Panc1 (cell line): ENCODE measurements around the gene TNRC6C. TPM values are rescaled to one million over a fixed set of nuclear protein-coding genes. Genes with fewer than 3 reads are reported as not detected.

Experiments
- ATAC-seq: fragments of 200-7000 bp; cut with Tn5 transposase; 2 replicates; pipeline ENCODE4 v1.9.1; 2020; ENCODE audit warnings: mild to moderate bottlenecking, moderate library complexity
- BruUV-seq: library from RNA; stranded (reverse); fragments of 400-500 nt; replicated peaks from 2 replicates; lab custom pipeline; 2021; lab: Mats Ljungman, UMichigan
- CTCF ChIA-PET: fragments of 300-600 bp; sonication (Branson Sonifier 250); formaldehyde crosslinking; loops from one replicate; lab custom pipeline; 2022; ENCODE audit warnings: antibody characterized with exemption; lab: Charles Lee
- POLR2A ChIA-PET: fragments of 300-600 bp; sonication (Branson Sonifier 250); formaldehyde crosslinking; loops from one replicate; lab custom pipeline; 2022; ENCODE audit warnings: antibody characterized with exemption; lab: Charles Lee
- DNase-seq: peaks from one replicate; pipeline ENCODE4 v3.0.0-alpha.2; 2010; ENCODE audit warnings: low read depth, low spot score
- H3K27ac ChIP-seq: 2 replicates; pipeline ENCODE4 v1.5.1; 2011; ENCODE audit warnings: mild to moderate bottlenecking, low read length, inconsistent platforms
- H3K27me3 ChIP-seq: fragments of 200-500 bp; sonication (Bioruptor generic); 2 replicates; pipeline ENCODE4 v1.6.0; 2014; ENCODE audit warnings: low read length, inconsistent platforms; ENCODE audit not compliant: control insufficient read depth, insufficient read depth
- H3K36me3 ChIP-seq: fragments of 200-500 bp; sonication (Bioruptor generic); 2 replicates; pipeline ENCODE4 v1.5.1; 2014; ENCODE audit warnings: inconsistent platforms, mild to moderate bottlenecking, low read length, moderate library complexity; ENCODE audit not compliant: control insufficient read depth, insufficient read depth
- H3K4me1 ChIP-seq: 2 replicates; pipeline ENCODE4 v1.5.1; 2011; ENCODE audit warnings: inconsistent platforms, mild to moderate bottlenecking, low read length, moderate library complexity; ENCODE audit not compliant: control insufficient read depth, insufficient read depth
- H3K4me3 ChIP-seq, 2 experiments: 2 replicates each; pipeline ENCODE4 v1.5.1; 2011 to 2012; ENCODE audit warnings: low read depth in 2 of 2, low read length in 2 of 2, mild to moderate bottlenecking in 2 of 2, inconsistent platforms in 1 of 2, moderate library complexity in 1 of 2
- H3K9me3 ChIP-seq: fragments of 200-500 bp; sonication (Bioruptor generic); 2 replicates; pipeline ENCODE4 v1.5.1; 2014; ENCODE audit warnings: low read depth, mild to moderate bottlenecking, inconsistent platforms, low read length, moderate library complexity; ENCODE audit not compliant: control insufficient read depth, insufficient read depth
- CTCF ChIP-seq: fragments of 450-650 bp; IDR thresholded peaks from 2 replicates; pipeline ENCODE4 v1.5.1; 2017; ENCODE audit warnings: mild to moderate bottlenecking
- POLR2AphosphoS5 ChIP-seq: IDR thresholded peaks from 2 replicates; pipeline ENCODE4 v1.6.1; 2012; ENCODE audit warnings: mild to moderate bottlenecking, low read depth, low read length, moderate library complexity
- REST ChIP-seq, 2 experiments: IDR thresholded peaks; 2 replicates each; pipeline ENCODE4 v1.6.1; 2011 to 2012; ENCODE audit warnings: low read depth in 2 of 2, control low read depth in 1 of 2, low read length in 1 of 2, mild to moderate bottlenecking in 1 of 2, moderate library complexity in 1 of 2; ENCODE audit not compliant: insufficient read depth in 1 of 2
- SIN3A ChIP-seq: IDR thresholded peaks from 2 replicates; pipeline ENCODE4 v1.6.1; 2012; ENCODE audit warnings: low read depth, mild to moderate bottlenecking, low read length, moderate library complexity, borderline replicate concordance; ENCODE audit not compliant: insufficient read depth
- TCF7L2 ChIP-seq: IDR thresholded peaks from 2 replicates; pipeline ENCODE4 v1.6.1; 2011; ENCODE audit warnings: mild to moderate bottlenecking, low read depth, low read length, inconsistent platforms
- in situ Hi-C: cut with HindIII; loops from 2 replicates; pipeline ENCODE4 v1.10.0; 2016; ENCODE audit warnings: low sequenced_read_pairs, low pct_unique_long_range_greater_than_20kb
- intact Hi-C: fragments of 100-400 bp; cut with micrococcal nuclease; formaldehyde crosslinking; loops from one replicate; pipeline ENCODE4 v1.10.0; 2022; ENCODE audit not compliant: unreplicated experiment
- total RNA-seq: library from RNA; stranded (reverse); gene quantifications from one replicate; pipeline ENCODE4 v1.2.1, GENCODE V29; 2021; ENCODE audit not compliant: unreplicated experiment

TNRC6C gene
- total RNA-seq, 1 experiment from 2014 or later: 10.1 TPM

DNA sequence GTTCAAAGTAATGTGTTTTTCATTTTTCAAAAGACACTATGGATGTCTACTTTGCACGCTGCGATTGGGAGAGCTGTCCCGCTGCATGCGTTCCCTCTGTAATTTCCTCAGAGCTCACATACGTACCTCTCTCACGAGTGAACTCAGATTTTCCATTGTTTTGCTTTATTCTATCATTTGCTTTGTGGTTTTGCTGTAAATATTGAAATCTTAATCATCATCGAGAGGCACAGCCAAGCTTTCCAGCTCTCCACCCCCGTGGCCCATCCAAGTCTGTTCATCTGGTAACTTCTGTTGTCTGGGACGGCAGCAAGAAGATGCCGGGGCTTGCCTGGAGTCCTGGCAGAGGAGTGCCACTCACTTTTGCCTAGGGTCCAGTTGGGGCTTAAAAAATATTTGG lies 149.0 kb downstream of the TNRC6C start:
- ChIA-PET POLR2A (interaction anchor here (0.5 kb wide), 1 partner anchor 13 kb away, joined by 13 read pairs; no protein-coding TSS in a partner anchor), CTCF (no interaction called here)
- TF ChIP-seq TCF7L2 (no peak), POLR2AphosphoS5 (no peak), CTCF (no peak), SIN3A (no peak), REST (IDR thresholded peaks at IDR 0.05; ENCODE audit: insufficient read depth in 1 of 2, low read depth in 2 of 2, low read length in 1 of 2) (no peak)
- intact Hi-C loops: no loop called here
- Histone ChIP-seq H3K36me3 (no peaks in the 10 kb centered on the region), H3K4me1 (no peaks in the 10 kb centered on the region), H3K4me3 (no peak overlapping the region), H3K27me3 (no peaks in the 10 kb centered on the region), H3K9me3 (no peaks in the 10 kb centered on the region), H3K27ac (no peak overlapping the region)
- no TSS peak for BruUV-seq
- in situ Hi-C loops: no loop called here
- ATAC-seq: no peak
- DNase-seq: no peak

DNA sequence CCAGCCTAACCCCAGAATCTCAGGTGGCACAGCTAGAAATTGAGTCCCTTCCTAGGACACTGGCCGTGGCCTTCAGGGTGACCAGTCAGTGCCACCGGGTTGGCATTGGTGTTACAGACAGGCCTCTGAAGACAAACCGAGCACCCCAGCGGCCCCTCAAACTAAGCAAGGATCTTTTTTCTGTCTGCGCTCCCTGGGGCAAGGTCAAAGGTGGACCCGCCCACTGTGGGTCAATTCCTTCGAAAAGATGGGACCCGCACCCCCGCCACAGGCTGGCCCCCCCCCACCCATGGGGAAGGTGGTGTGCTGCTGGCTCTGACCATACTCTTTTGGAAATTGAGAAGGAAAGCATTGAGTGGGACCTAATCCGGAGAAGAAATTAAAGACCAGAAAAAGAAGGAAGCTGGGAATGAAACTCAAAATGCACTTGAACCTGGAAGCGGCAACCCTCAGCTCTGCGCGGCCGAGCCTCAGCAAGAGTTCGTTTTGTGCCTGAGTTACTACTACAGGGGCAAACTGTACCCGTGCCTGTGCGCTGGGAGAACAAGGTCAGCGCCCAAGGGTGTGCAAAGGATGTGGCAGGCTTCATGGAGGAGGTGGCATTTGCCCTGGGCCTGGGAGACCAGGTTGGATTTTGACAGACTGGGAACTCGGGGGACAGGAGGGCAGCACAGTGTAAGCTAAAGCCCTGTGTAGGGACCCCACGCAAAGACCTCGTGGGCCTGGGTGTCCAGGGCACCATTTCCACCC lies 149.6 kb downstream of the TNRC6C start:
- POLR2A ChIA-PET: interaction anchor here (0.5 to 0.7 kb wide), 3 partner anchors 12 to 94 kb away, joined by 3 to 13 read pairs (median 3); no protein-coding TSS in a partner anchor

More for the DNA sequence above, 149.6 kb downstream of the TNRC6C start:
- H3K36me3 ChIP-seq: no peaks in the 10 kb centered on the region
- H3K27me3 ChIP-seq: no peaks in the 10 kb centered on the region
- intact Hi-C loops (no loop called here), in situ Hi-C loops (no loop called here)
- H3K4me3 ChIP-seq: no peak overlapping the region
- DNase-seq: no peak
- H3K4me1 ChIP-seq: no peaks in the 10 kb centered on the region; the same call in 1 of the 2 replicates
- CTCF ChIA-PET: interaction anchor here (0.6 to 1.5 kb wide), 2 partner anchors 23 to 98 kb away, joined by 3 to 11 read pairs; no protein-coding TSS in a partner anchor
- no TSS peak for BruUV-seq
- no peak for ATAC-seq
- TF ChIP-seq TCF7L2: no peak
- TF ChIP-seq REST (IDR thresholded peaks at IDR 0.05; ENCODE audit: insufficient read depth in 1 of 2, low read depth in 2 of 2, low read length in 1 of 2): no peak
- no peak for TF ChIP-seq SIN3A
- no peak for TF ChIP-seq CTCF
- no peak for TF ChIP-seq POLR2AphosphoS5
- H3K9me3 ChIP-seq: no peaks in the 10 kb centered on the region
- H3K27ac ChIP-seq: no peak overlapping the region
